ACC112 (cell line): Measurements from ENCODE around the gene PAQR3.
"Not testable (repeated sequence)": the region's sequence is repeated elsewhere in the genome, so short reads cannot be mapped to it uniquely, and the experiment has no call there.

Experiments used
- H2AFZ ChIP-seq: fragments of 200-600 bp; sonication (generic); one replicate; pipeline ENCODE4 v1.6.0; 2017; ENCODE audit warnings: antibody characterized with exemption, low read length; ENCODE audit not compliant: unreplicated experiment
- H3K27ac ChIP-seq: fragments of 200-600 bp; sonication (generic); 2 replicates; pipeline ENCODE4 v1.5.1; 2014; ENCODE audit warnings: low read depth, mild to moderate bottlenecking, antibody characterized with exemption, low read length, moderate library complexity
- H3K27me3 ChIP-seq: fragments of 200-600 bp; sonication (generic); 2 replicates; pipeline ENCODE4 v1.6.1; 2014; ENCODE audit warnings: mild to moderate bottlenecking, antibody characterized with exemption, low read length, moderate library complexity, mixed read lengths; ENCODE audit not compliant: insufficient read depth
- H3K36me3 ChIP-seq: fragments of 200-600 bp; sonication (generic); 2 replicates; pipeline ENCODE4 v1.6.1; 2016; ENCODE audit warnings: mild to moderate bottlenecking, antibody characterized with exemption, low read length, moderate library complexity, mixed read lengths; ENCODE audit not compliant: insufficient read depth
- H3K4me1 ChIP-seq: fragments of 200-600 bp; sonication (generic); one replicate; pipeline ENCODE4 v1.6.1; 2016; ENCODE audit warnings: low read length, mixed read lengths; ENCODE audit not compliant: insufficient read depth, unreplicated experiment, control insufficient read depth
- H3K4me3 ChIP-seq: fragments of 200-600 bp; sonication (generic); 2 replicates; pipeline ENCODE4 v1.5.1; 2014; ENCODE audit warnings: mild to moderate bottlenecking, low read depth, low read length
- H3K79me2 ChIP-seq: fragments of 200-600 bp; sonication (generic); one replicate; pipeline ENCODE4 v1.6.0; 2016; ENCODE audit warnings: low read length; ENCODE audit not compliant: control insufficient read depth, unreplicated experiment, insufficient read depth

PAQR3 gene

DNA sequence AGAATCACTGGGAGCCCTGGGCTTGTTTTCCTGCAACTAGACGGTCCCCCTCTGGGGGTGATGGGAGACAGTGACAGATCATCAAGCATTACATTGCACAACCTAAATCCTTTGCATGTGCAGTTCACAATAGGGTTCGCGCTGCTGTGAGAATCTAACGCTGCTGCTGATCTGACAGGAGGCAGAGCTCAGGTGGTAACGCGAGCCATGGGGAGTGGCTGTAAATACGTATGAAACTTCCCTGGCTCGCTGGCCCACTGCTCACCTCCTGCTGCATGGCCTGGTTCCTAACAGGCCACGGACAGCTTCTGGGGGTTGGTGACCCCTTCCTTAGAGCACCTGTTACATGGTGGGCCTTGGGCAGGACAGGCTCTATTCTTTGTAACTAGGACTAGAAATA is 10.4 kb downstream of the PAQR3 start:
- Histone ChIP-seq H2AFZ (no peak overlapping the region), H3K79me2 (no peaks in the 10 kb centered on the region), H3K27me3 (no peaks in the 10 kb centered on the region), H3K4me1 (no peaks in the 10 kb centered on the region), H3K36me3 (peaks cover 13% of the 10 kb centered on the region; the same call in 1 of the 2 replicates), H3K4me3 (no peak overlapping the region), H3K27ac (no peak overlapping the region)

DNA sequence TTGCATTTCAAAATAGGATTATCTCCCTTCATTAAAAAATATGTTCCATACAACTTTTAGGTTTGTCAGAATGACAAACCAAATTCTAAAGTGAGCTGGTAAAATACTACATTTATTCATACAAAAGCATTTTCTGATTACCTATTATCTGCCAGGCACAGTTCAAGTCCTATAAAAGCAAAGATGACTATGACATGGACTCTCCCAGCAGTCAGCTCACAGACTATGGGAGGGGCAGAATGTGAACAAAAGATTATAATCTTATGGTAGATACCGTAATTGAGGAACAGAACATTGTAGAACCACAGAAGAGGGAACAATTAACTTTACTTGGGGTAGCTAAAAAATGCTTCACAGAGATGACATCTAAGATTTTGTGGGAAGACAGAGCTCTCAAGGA is 12.4 kb downstream of the PAQR3 start:
- Histone ChIP-seq H3K27me3 (no peaks in the 10 kb centered on the region), H3K79me2 (no peaks in the 10 kb centered on the region), H3K4me3 (no peak overlapping the region), H3K36me3 (peaks cover 13% of the 10 kb centered on the region; the same call in 1 of the 2 replicates), H2AFZ (no peak overlapping the region), H3K27ac (no peak overlapping the region), H3K4me1 (peaks cover 7% of the 10 kb centered on the region)

DNA sequence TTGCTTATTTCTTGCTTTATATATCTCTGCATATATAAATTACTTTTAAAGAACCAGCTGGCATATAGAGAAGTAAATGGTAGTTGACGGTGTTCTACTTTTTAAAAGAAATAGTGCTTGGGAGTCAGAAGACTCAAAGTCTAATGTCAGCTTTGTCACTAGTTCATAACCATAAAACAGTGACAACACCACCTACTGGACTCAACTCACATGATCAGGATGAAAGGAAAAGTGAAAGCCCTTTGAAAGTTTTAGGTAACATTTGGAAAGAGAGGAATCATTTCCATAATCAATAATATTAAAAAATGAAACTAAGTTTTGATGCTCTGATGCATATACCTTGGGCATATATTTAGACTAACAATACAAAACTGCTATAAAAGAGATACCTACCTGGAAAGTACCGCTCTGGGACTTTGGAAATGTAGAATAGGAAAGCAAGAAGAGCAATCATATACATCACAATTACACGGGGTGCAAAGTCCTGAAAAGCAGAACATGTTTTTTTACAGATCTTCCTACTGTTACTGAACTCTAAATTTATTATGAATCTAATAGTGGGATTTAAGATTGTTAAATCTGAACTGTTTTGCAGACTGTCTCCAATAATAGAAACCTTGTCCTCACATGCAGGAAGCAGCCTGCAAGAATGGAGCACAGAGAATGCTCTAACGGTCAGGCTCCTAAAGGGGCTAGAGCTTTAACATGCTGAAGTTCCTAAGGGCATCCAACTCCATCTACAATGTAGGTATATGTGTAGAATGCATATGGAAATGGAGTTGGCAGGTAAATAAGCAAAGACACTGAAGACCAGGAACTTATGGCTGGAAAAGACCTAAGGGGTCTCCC is 15.6 kb downstream of the PAQR3 start:
- Histone ChIP-seq H3K4me3 (peak overlapping the region; percentile 37), H3K79me2 (no peaks in the 10 kb centered on the region), H3K27me3 (no peaks in the 10 kb centered on the region), H3K27ac (no peak overlapping the region), H2AFZ (no peak overlapping the region), H3K36me3 (0 out of 2 replicates have a peak, but pooled peaks cover 5% of the 10 kb centered on the region), H3K4me1 (peaks cover 7% of the 10 kb centered on the region)

DNA sequence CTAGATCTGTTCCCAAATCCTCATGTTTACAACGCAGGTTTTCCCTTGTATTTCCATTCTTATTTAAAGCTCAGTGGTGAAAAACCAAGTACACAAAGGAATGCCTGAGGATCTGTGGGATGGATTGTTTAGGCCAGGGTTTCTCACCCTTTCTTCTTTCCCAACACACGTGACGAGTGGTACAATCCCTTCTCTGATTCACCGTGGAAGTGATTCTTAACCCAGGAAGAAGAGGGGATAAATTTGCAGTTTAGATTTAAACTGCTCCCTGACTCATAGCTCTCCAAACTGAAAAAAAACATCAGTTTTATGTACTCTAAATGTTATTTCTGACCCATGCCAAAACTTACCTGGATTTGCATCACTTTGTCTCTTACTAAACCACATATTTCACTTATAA is 17.0 kb downstream of the PAQR3 start:
- no peaks in the 10 kb centered on the region for H3K79me2 ChIP-seq
- H3K27me3 ChIP-seq = no peaks in the 10 kb centered on the region
- H3K4me1 ChIP-seq = peaks cover 7% of the 10 kb centered on the region
- 0 out of 2 replicates have a peak overlapping the region, but pooled peaks have one; percentile 18 for H3K27ac ChIP-seq
- 0 out of 2 replicates have a peak, but pooled peaks cover 5% of the 10 kb centered on the region for H3K36me3 ChIP-seq
- H3K4me3 ChIP-seq = no peak overlapping the region
- H2AFZ ChIP-seq = no peak overlapping the region

DNA sequence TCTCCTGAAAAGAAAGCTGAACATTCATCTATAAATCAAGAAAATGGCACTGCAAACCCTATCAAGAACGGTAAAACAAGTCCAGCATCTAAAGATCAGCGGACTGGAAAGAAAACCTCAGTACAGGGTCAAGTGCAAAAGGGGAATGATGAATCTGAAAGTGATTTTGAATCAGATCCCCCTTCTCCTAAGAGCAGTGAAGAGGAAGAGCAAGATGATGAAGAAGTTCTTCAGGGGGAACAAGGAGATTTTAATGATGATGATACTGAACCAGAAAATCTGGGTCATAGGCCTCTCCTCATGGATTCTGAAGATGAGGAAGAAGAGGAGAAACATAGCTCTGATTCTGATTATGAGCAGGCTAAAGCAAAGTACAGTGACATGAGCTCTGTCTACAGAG is 28.6 kb downstream of the PAQR3 start:
- Histone ChIP-seq H3K4me1 (no peaks in the 10 kb centered on the region), H3K36me3 (peaks cover 11% of the 10 kb centered on the region; the same call in 1 of the 2 replicates), H3K4me3 (no peak overlapping the region), H3K27me3 (no peaks in the 10 kb centered on the region), H2AFZ (no peak overlapping the region), H3K27ac (no peak overlapping the region), H3K79me2 (no peaks in the 10 kb centered on the region)

DNA sequence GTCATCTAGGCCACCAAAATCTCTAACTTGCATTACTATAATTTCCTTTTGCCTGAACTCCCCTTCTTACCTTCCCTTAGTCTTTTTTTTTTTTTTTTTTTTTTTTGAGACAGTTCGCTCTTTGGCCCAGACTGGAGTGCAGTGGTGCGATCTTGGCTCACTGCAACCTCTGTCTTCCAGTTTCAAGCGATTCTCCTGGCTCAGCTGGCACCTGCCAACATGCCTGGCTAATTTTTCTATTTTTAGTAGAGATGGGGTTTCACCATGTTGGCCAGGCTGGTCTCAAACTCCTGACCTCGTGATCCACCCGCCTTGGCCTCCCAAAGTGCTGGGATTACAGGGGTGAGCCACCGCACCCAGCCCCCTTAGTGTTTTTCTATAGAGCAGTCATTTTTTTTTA is 30.3 kb downstream of the PAQR3 start:
- not testable (repeated sequence) for H3K27me3 ChIP-seq, H3K4me3 ChIP-seq, H2AFZ ChIP-seq, H3K79me2 ChIP-seq, H3K27ac ChIP-seq, H3K4me1 ChIP-seq, H3K36me3 ChIP-seq

DNA sequence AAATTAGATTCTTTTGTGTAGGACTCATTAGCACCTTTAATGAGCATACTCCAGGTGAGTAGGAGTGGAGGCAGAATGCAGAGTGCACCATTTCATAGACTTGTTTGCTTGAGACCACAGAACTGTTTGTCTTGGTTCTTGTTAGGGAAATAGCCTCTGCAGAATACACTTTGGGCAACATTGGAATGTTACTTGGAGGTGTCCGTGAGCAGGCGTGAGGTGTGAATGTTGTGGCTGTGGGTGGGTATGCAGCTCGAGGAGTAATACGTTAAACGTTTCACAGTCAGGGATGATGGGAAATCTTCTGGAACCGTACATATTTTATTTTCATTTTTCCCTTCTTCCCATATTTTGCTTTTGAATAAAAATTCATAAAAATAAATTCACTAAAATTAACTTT is 31.6 kb downstream of the PAQR3 start:
- no peak overlapping the region for H3K27ac ChIP-seq
- no peaks in the 10 kb centered on the region for H3K79me2 ChIP-seq
- no peak overlapping the region for H3K4me3 ChIP-seq
- peaks cover 6% of the 10 kb centered on the region; the same call in 1 of the 2 replicates for H3K36me3 ChIP-seq
- no peaks in the 10 kb centered on the region for H3K4me1 ChIP-seq
- H3K27me3 ChIP-seq = no peaks in the 10 kb centered on the region
- no peak overlapping the region for H2AFZ ChIP-seq

DNA sequence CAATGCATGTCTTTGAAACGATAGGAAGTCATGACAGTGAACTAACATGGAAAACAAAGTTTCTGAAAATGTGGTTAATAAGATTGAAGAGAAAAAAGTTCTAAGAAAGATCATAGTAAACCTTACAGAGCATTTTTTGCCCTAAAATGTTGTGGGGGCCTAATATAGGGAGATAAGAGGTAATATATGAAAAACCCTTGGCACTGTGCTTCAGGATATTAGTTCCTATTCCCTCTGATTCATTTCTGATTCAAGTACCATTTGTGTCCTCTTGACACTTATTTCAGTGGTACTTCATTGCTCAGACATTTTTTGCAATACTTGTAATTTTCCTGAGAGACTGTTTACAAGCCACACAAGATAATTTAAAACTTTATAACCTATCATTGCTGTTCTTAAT is 35.1 kb downstream of the PAQR3 start:
- H3K4me1 ChIP-seq = no peaks in the 10 kb centered on the region
- no peak overlapping the region for H3K27ac ChIP-seq
- H3K4me3 ChIP-seq = no peak overlapping the region
- H3K27me3 ChIP-seq = no peaks in the 10 kb centered on the region
- H3K36me3 ChIP-seq = no peaks in the 10 kb centered on the region
- H2AFZ ChIP-seq = no peak overlapping the region
- H3K79me2 ChIP-seq = no peaks in the 10 kb centered on the region

DNA sequence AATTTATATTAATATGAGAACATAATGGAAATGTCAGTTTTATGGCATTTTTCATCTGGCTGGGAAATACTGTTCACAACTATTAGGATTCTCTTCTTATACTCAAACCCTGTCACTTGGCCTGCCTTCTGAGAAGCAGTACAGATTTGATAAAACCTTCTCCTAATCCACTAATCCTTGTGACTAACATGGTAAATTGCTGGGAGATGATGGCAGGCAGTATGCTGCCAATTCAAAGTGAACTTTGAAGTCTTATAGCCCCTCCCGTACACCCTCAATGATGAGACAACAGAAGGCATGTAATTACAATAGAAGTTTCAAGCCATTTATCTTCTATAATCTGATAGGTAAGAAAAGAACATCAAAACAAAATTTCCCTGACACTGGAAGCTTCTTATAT is 36.9 kb downstream of the PAQR3 start:
- no peaks in the 10 kb centered on the region for H3K4me1 ChIP-seq
- no peak overlapping the region for H2AFZ ChIP-seq
- no peak overlapping the region for H3K27ac ChIP-seq
- no peak overlapping the region for H3K4me3 ChIP-seq
- H3K36me3 ChIP-seq = no peaks in the 10 kb centered on the region
- H3K79me2 ChIP-seq = no peaks in the 10 kb centered on the region
- H3K27me3 ChIP-seq = no peaks in the 10 kb centered on the region

DNA sequence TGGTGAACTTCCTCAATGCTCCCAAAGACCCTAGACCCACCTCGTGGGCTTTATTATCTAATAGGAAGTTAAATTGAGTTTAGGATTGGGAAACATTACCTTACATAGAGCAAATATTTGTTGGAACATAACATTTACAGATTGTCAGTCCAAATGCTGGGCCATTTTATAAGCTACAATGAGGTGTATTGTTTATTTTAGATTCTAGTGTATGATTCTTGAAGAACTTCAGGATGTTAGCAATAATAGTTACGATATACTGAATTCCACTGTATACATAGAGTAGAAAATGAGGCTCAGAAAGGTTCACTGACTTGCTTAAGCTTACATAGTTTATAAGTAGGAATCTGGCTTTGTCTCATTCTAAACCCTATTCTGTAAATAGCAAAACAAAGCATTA is 37.4 kb downstream of the PAQR3 start:
- H3K27me3 ChIP-seq = no peaks in the 10 kb centered on the region
- no peak overlapping the region for H3K4me3 ChIP-seq
- no peak overlapping the region for H3K27ac ChIP-seq

DNA sequence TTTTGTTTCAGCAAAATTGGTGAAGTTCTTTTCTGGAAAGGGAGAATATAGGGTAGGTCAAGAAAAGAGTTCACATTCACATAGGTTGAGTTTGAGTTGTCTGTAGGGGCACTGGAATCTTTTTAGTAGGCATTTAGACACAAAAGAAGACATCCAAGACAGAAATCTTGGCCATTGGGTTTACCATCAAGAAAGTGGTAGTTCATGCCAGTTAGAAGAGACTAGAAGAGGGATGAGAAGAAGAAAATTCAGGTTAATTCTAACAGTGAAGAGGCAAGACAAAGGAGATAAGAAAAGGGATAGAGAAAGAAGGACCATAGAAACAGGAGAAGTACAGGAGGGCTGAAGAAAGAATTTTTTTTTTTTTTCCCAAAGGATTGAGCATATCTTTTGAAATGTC is 39.9 kb downstream of the PAQR3 start:
- H3K27ac ChIP-seq = no peak overlapping the region
- no peaks in the 10 kb centered on the region for H3K4me1 ChIP-seq
- H3K36me3 ChIP-seq = no peaks in the 10 kb centered on the region
- no peaks in the 10 kb centered on the region for H3K79me2 ChIP-seq
- H3K27me3 ChIP-seq = no peaks in the 10 kb centered on the region
- H2AFZ ChIP-seq = no peak overlapping the region
- no peak overlapping the region for H3K4me3 ChIP-seq

More for the DNA sequence above, 37.4 kb downstream of the PAQR3 start:
- H2AFZ ChIP-seq = no peak overlapping the region
- H3K79me2 ChIP-seq = no peaks in the 10 kb centered on the region
- H3K36me3 ChIP-seq = no peaks in the 10 kb centered on the region
- H3K4me1 ChIP-seq = no peaks in the 10 kb centered on the region
